Natural killer cell (primary cell): ENCODE measurements around the gene PLPPR1. TPM values are rescaled to one million over a fixed set of nuclear protein-coding genes. Genes with fewer than 3 reads are reported as not detected.

Source experiments
- ATAC-seq, 3 donors: fragments of 150-1000 bp in 2 of 3; fragments of 200-7000 bp in 1 of 3; cut with Tn5 transposase; 1 replicate in 1 of 3; 2 replicates in 2 of 3; pipeline ENCODE4 v1.10.0; 2021; ENCODE audit warnings: mild to moderate bottlenecking in 2 of 3, moderate library complexity in 2 of 3
- DNase-seq, 2 donors: peaks; one replicate each; pipeline versions ENCODE4 v3.0.0 to v3.0.0-alpha.2; 2013 to 2021; ENCODE audit warnings: mixed read lengths in 1 of 2
- H3K27ac ChIP-seq: one replicate; pipeline ENCODE4 v1.5.1; 2013; ENCODE audit warnings: mild to moderate bottlenecking, low read length
- H3K27me3 ChIP-seq: one replicate; pipeline ENCODE4 v1.6.1; 2013; ENCODE audit warnings: low read length; ENCODE audit not compliant: control insufficient read depth, insufficient read depth
- H3K36me3 ChIP-seq: one replicate; pipeline ENCODE4 v1.6.1; 2013; ENCODE audit warnings: low read length; ENCODE audit not compliant: control insufficient read depth, insufficient read depth
- H3K4me1 ChIP-seq: one replicate; pipeline ENCODE4 v1.6.1; 2013; ENCODE audit warnings: low read length; ENCODE audit not compliant: control insufficient read depth, insufficient read depth
- H3K4me3 ChIP-seq: one replicate; pipeline ENCODE4 v1.5.1; 2013; ENCODE audit warnings: low read length
- H3K9me3 ChIP-seq: one replicate; pipeline ENCODE4 v1.6.1; 2013; ENCODE audit warnings: low read length; ENCODE audit not compliant: control insufficient read depth, insufficient read depth
- H3K27ac Mint-ChIP-seq, 2 donors: one replicate each; pipeline ENCODE4 v1.8.0; 2022; ENCODE audit warnings: mild to moderate bottlenecking in 2 of 2, mixed read lengths in 2 of 2, moderate library complexity in 1 of 2
- H3K27me3 Mint-ChIP-seq, 2 donors: one replicate each; pipeline ENCODE4 v1.8.0; 2022; ENCODE audit warnings: low read depth in 2 of 2, mixed read lengths in 2 of 2
- H3K36me3 Mint-ChIP-seq: one replicate; pipeline ENCODE4 v1.8.0; 2022; ENCODE audit warnings: mixed read lengths
- H3K4me1 Mint-ChIP-seq, 2 donors: one replicate each; pipeline ENCODE4 v1.8.0; 2022; ENCODE audit warnings: mixed read lengths in 2 of 2
- H3K4me3 Mint-ChIP-seq: one replicate; pipeline ENCODE4 v1.8.0; 2022; ENCODE audit warnings: mild to moderate bottlenecking, moderate library complexity, mixed read lengths
- H3K9me3 Mint-ChIP-seq, 2 donors: one replicate each; pipeline ENCODE4 v1.8.0; 2022; ENCODE audit warnings: mixed read lengths in 2 of 2
- WGBS: methylation state at CpG from one replicate; pipeline ENCODE4 v1.1.7; 2013; ENCODE audit warnings: missing lambda C conversion rate; ENCODE audit not compliant: insufficient coverage; 5-methylcytosine and 5-hydroxymethylcytosine counted together
- intact Hi-C: fragments of 100-400 bp; cut with micrococcal nuclease; formaldehyde crosslinking; loops from one replicate; pipeline ENCODE4 v1.14.2; 2022
- total RNA-seq, 4 donors: library from RNA; stranded (reverse); fragments of 120-200 nt in 1 of 4; gene quantifications; one replicate each; pipeline versions ENCODE4 v1.2.3 to v1.2.4, GENCODE V29; 2013 to 2022
- TF ChIP-seq, protein P1 (sequence below): fragments of 200-600 bp; IDR thresholded peaks from one replicate; pipeline ENCODE4 v1.8.0; 2022; ENCODE audit warnings: antibody characterized with exemption

Gene PLPPR1
- total RNA-seq, 3 donors from 2014 or later (not counting 1 experiment from before 2014, with no cell fraction given) = not detected

DNA sequence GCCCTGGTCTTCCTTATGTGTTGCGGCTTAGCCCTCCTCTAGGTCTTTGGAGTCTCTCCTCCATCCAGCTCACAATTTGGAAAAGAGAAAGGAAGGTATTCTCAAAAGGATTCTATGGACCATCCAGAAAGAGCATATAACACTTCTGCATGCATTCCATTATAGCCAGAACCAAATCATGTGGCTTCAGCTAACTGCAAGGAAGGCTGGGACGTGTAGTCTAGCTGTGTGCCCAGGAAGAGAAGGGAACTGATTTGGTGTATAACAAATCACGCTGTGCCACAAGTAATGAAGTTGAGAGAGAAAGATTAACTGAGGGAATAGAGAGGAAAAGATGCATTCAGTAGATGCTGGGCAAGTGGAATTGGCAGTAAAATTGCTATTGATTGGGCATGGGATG lies 43.7 kb downstream of the PLPPR1 start:
- TF ChIP-seq, protein P1, sequence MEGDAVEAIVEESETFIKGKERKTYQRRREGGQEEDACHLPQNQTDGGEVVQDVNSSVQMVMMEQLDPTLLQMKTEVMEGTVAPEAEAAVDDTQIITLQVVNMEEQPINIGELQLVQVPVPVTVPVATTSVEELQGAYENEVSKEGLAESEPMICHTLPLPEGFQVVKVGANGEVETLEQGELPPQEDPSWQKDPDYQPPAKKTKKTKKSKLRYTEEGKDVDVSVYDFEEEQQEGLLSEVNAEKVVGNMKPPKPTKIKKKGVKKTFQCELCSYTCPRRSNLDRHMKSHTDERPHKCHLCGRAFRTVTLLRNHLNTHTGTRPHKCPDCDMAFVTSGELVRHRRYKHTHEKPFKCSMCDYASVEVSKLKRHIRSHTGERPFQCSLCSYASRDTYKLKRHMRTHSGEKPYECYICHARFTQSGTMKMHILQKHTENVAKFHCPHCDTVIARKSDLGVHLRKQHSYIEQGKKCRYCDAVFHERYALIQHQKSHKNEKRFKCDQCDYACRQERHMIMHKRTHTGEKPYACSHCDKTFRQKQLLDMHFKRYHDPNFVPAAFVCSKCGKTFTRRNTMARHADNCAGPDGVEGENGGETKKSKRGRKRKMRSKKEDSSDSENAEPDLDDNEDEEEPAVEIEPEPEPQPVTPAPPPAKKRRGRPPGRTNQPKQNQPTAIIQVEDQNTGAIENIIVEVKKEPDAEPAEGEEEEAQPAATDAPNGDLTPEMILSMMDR = no peak
- H3K27me3 Mint-ChIP-seq = no peaks in the 10 kb centered on the region
- Histone ChIP-seq H3K36me3 (no peaks in the 10 kb centered on the region), H3K4me3 (no peak overlapping the region), H3K27ac (no peak overlapping the region), H3K27me3 (no peaks in the 10 kb centered on the region), H3K4me1 (no peaks in the 10 kb centered on the region), H3K9me3 (no peaks in the 10 kb centered on the region)
- H3K4me3 Mint-ChIP-seq = no peak overlapping the region
- H3K36me3 Mint-ChIP-seq = no peaks in the 10 kb centered on the region
- no peak overlapping the region for H3K27ac Mint-ChIP-seq
- intact Hi-C loops = no loop called here
- no peaks in the 10 kb centered on the region for H3K4me1 Mint-ChIP-seq
- no peak for DNase-seq
- WGBS = 72% methylated on average over 2 of the region's 3 CpGs
- peaks cover 2 to 5% of the 10 kb centered on the region in 2 donors for H3K9me3 Mint-ChIP-seq
- ATAC-seq = no peak

DNA sequence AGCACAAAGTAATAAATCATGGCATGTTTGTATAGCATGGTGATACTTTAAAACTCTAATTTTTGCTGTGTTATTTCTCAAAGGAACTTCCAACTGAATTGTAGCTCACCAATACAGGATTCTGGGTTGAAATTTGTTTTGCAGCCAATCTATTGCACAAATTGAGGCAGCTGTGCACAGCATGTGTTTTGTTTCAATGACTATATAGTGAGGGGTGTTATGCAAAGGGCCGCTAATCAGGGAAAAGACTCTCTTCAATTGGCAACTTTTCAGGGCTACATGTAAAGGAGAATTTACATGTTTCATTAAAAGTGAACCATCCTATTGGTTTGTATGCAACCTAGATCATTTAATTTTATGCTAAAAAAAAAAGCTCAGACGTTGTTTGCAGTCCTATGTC lies 44.6 kb downstream of the PLPPR1 start:
- H3K27me3 ChIP-seq = no peaks in the 10 kb centered on the region
- no peak overlapping the region for H3K4me3 ChIP-seq
- no peaks in the 10 kb centered on the region for H3K4me1 ChIP-seq
- ATAC-seq (no peak), DNase-seq (no peak)
- Mint-ChIP-seq H3K4me3 (no peak overlapping the region), H3K36me3 (no peaks in the 10 kb centered on the region), H3K4me1 (no peaks in the 10 kb centered on the region), H3K27ac (no peak overlapping the region), H3K9me3 (peaks cover 5 to 9% of the 10 kb centered on the region in 2 donors), H3K27me3 (no peaks in the 10 kb centered on the region)
- no peaks in the 10 kb centered on the region for H3K36me3 ChIP-seq
- TF ChIP-seq, protein P1 = no peak
- no peak overlapping the region for H3K27ac ChIP-seq
- H3K9me3 ChIP-seq = no peaks in the 10 kb centered on the region
- WGBS = 38% methylated on average over 2 of the region's 2 CpGs
- intact Hi-C loops = no loop called here

DNA sequence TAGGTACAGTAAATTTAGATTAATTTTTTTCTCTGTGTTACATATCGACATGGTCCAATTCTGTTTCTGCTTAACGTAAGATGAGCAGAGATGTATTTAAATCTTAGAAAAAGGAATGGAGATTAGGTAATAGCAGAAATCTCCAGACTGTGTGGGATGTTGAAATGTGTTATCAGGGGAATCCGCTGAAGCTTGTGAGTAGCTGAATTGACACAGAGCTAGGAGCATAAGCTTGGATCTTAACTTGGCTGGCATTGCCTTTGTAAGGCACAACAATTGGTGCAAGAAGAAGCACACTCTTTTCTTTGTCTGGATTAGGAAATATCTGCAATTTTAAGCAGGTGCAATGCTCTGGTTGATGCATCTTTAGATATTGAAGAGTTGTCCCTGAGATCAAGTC lies 53.1 kb downstream of the PLPPR1 start:
- TF ChIP-seq, protein P1 = no peak
- no peak overlapping the region for H3K27ac ChIP-seq
- H3K27me3 Mint-ChIP-seq = no peaks in the 10 kb centered on the region
- intact Hi-C loops = no loop called here
- no peaks in the 10 kb centered on the region for H3K36me3 Mint-ChIP-seq
- H3K4me1 ChIP-seq = no peaks in the 10 kb centered on the region
- H3K9me3 Mint-ChIP-seq = peaks cover 5 to 6% of the 10 kb centered on the region in 2 donors
- H3K9me3 ChIP-seq = no peaks in the 10 kb centered on the region
- H3K4me3 Mint-ChIP-seq = no peak overlapping the region
- ATAC-seq (no peak), DNase-seq (no peak)
- H3K36me3 ChIP-seq = no peaks in the 10 kb centered on the region
- 80% methylated on average over 2 of the region's 3 CpGs for WGBS
- no peak overlapping the region for H3K4me3 ChIP-seq
- no peaks in the 10 kb centered on the region for H3K4me1 Mint-ChIP-seq
- no peak overlapping the region for H3K27ac Mint-ChIP-seq
- H3K27me3 ChIP-seq = no peaks in the 10 kb centered on the region

DNA sequence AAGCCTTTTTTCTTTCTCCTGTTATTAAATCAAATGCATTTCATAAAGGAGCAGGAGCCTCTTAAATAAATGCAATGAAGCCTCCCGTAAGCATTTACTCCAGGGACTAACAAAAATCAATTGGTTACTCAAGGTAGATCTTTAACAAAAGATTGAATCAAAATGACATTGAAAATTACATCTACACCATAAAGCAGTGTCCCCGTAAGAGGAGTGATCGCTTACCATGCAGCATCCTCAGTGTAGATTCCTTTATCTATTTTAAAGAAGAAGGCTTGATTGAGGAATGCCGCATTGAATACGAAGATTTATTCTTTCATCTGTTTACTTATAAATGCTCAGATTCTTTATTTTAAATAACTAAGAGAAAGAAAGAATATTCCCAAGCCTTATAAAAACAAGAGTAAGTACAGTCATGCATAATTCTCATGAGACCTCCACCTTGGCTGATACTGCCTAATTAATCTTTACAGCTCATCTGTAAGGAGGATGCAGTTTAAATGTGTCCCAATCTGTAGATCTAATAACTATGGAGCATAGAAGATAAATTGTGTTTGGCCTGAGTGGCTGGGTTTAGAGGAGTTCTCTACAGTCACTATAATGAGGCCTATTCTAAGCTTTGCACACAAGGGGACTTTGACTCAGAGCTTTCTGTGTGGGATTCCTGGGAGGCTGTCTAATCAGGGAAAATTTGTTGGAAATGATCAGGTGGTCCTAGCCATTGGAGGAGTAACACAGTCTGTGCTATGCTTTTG lies 55.1 kb downstream of the PLPPR1 start:
- no peaks in the 10 kb centered on the region for H3K4me1 ChIP-seq
- H3K27ac ChIP-seq = no peak overlapping the region
- DNase-seq (no peak), ATAC-seq (no peak)
- no peaks in the 10 kb centered on the region for H3K36me3 ChIP-seq
- no peak overlapping the region for H3K4me3 ChIP-seq
- Mint-ChIP-seq H3K4me1 (no peaks in the 10 kb centered on the region), H3K4me3 (no peak overlapping the region), H3K27me3 (no peaks in the 10 kb centered on the region), H3K27ac (no peak overlapping the region), H3K36me3 (no peaks in the 10 kb centered on the region), H3K9me3 (peaks cover 2% of the 10 kb centered on the region in 2 donors)
- intact Hi-C loops = no loop called here
- no CpG with 5 or more reads among the region's 5 CpGs for WGBS
- H3K27me3 ChIP-seq = no peaks in the 10 kb centered on the region
- TF ChIP-seq, protein P1 = no peak
- H3K9me3 ChIP-seq = no peaks in the 10 kb centered on the region
